Measurements from ENCODE around the gene PADI1.
A peak's percentile ranks its signal among the peaks of the same experiment; 100 is the strongest.

The PADI1 gene

GRCh38 chr1:17274186-17275170 lies 69.5 kb downstream of the PADI1 start:
- no peak for DNase-seq (ENCODE audit: low read depth)

- DNase-seq (ENCODE audit: low read depth) = no peak
These were observed 71.6 kb downstream of the PADI1 start for GRCh38 chr1:17276568-17276967.

GRCh38 chr1:17277511-17278159 lies 72.7 kb downstream of the PADI1 start:
- DNase-seq (ENCODE audit: low read depth) = no peak

GRCh38 chr1:17278996-17279830 lies 74.3 kb downstream of the PADI1 start:
- DNase-seq (ENCODE audit: low read depth) = no peak

- no peak for DNase-seq (ENCODE audit: low read depth)
These were observed 75.5 kb downstream of the PADI1 start for GRCh38 chr1:17280436-17280835.

- no peak for DNase-seq (ENCODE audit: low read depth)
These were observed 76.0 kb downstream of the PADI1 start for GRCh38 chr1:17280894-17281293.

- DNase-seq (ENCODE audit: low read depth) = no peak
These were observed 76.8 kb downstream of the PADI1 start for GRCh38 chr1:17281775-17282181.

- no peak for DNase-seq (ENCODE audit: low read depth)
These were observed 77.9 kb downstream of the PADI1 start for GRCh38 chr1:17282836-17283235.

GRCh38 chr1:17286646-17287045 lies 81.7 kb downstream of the PADI1 start:
- DNase-seq (ENCODE audit: low read depth) = no peak

- DNase-seq (ENCODE audit: low read depth) = peak; percentile 50
These were observed 82.3 kb downstream of the PADI1 start for GRCh38 chr1:17287130-17287776.

GRCh38 chr1:17289721-17290120 lies 84.8 kb downstream of the PADI1 start:
- DNase-seq (ENCODE audit: low read depth) = peak; percentile 3

- DNase-seq (ENCODE audit: low read depth) = no peak
These were observed 85.6 kb downstream of the PADI1 start for GRCh38 chr1:17290553-17290952.

- DNase-seq (ENCODE audit: low read depth) = no peak
These were observed 87.6 kb downstream of the PADI1 start for GRCh38 chr1:17292299-17293160.

- no peak for DNase-seq (ENCODE audit: low read depth)
These were observed 88.9 kb downstream of the PADI1 start for GRCh38 chr1:17293681-17294425.

GRCh38 chr1:17295292-17295691 lies 90.4 kb downstream of the PADI1 start:
- DNase-seq (ENCODE audit: low read depth) = no peak
